GM23248 (cell line): ENCODE data around the gene KCNK18.

ENCODE experiments used
- EZH2 ChIP-seq: fragments of 200-600 bp; sonication (generic); IDR thresholded peaks from 2 replicates; pipeline ENCODE4 v1.6.1; 2018; ENCODE audit warnings: antibody characterized with exemption, mild to moderate bottlenecking; ENCODE audit not compliant: insufficient read depth, poor library complexity, severe bottlenecking
- EZH2phosphoT487 ChIP-seq: fragments of 200-600 bp; sonication (generic); IDR thresholded peaks from 2 replicates; pipeline ENCODE4 v1.6.1; 2018; ENCODE audit warnings: antibody characterized with exemption, moderate library complexity, mild to moderate bottlenecking, low read depth; ENCODE audit not compliant: insufficient read depth

DNA sequence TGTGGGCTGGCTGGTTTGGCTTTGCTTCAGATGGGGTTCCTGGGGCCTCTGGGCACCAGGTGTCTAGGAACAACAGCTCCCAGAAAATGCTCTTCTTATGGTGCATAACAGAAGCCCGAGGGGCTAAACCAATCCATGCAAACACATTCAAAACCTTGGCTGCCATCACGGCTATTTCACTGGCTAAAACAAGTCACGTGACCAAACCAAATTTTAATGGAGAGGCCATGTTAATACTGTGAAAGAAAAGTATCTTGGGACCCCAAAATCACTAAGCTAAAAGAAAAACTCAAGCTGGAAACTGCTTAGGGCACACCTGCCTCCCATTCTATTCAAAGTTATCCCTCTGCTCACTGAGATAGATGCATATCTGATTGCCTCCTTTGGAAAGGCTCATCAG lies 19.1 kb upstream of the KCNK18 start:
- no peak for TF ChIP-seq EZH2phosphoT487
- TF ChIP-seq EZH2, result no peak
